Hematopoietic multipotent progenitor cell treated with erythropoietin and hydrocortisone succinate and interleukin-3 and kit ligand, for 6 days (in vitro differentiated cells): Measurements from ENCODE around the gene UHRF1.

Source experiments
- DNase-seq: peaks from one replicate; pipeline ENCODE4 v3.0.0-alpha.2; 2015

The UHRF1 gene

GRCh38 chr19:4902796-4903195 lies 6.5 kb upstream of the UHRF1 start, which contains the start of gene ARRDC5:
ARRDC5 (minus strand) TSS chr19:4902896; CDS start chr19:4902825, 71 bp downstream.
- no peak for DNase-seq

DNA sequence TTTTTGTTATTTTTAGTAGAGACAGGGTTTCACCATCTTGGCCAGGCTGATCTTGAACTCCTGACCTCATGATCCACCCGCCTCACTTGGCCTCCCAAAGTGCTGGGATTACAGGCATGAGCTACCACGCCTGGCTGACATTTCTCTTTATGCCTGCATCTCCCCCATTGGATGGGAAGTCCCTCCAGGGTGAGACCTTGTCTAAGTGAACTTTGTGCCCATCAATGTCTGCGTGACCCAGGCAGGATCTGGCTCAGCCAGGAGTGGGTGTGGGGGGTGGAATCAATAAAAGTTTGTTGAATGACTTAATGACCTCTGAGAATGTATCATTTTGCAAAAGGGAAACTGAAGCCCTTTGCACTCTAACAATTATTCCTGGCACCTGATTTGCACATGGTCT lies 4.8 kb upstream of the UHRF1 start:
- DNase-seq, result no peak

GRCh38 chr19:4906963-4907362 lies 2.3 kb upstream of the UHRF1 start:
- no peak for DNase-seq

DNA sequence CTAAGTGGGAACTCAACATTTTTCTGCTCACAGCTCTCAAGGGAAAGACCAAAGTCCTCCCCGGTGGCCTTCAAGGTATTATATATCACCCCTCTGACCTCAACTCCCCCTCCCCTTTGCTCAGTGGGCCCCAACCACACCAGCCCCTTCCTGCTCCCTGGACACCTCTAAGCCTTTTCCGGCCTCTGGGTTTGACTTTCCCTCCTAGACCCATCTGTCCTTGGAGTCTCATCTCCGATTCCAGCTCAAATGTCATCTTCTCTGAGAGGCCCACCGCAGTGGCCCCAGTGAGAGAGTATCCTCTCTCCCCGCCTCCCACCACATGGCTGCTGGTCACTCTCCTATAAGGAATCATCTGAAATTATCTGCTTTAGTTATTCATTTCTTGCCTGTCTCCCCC lies 941 bp upstream of the UHRF1 start:
- no peak for DNase-seq

DNA sequence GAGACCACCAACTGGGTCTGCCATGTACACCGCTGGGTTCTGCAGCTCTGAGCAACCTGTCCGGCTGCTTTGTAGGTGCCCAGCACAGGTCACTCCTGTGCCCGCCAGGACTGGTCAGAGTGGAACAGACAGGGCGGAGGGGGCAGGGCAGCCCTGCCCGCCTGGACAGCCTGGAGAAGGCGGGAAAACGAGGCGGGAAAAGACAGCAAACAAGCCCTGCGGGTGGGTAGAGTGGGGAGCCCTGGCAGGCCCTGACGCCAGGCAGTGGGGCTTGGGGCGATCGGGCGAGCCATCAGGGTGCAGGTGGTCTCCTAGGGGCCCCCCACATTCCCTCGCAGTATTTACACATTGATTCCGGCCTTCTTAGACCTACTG lies 533 bp upstream of the UHRF1 start:
- no peak for DNase-seq

DNA sequence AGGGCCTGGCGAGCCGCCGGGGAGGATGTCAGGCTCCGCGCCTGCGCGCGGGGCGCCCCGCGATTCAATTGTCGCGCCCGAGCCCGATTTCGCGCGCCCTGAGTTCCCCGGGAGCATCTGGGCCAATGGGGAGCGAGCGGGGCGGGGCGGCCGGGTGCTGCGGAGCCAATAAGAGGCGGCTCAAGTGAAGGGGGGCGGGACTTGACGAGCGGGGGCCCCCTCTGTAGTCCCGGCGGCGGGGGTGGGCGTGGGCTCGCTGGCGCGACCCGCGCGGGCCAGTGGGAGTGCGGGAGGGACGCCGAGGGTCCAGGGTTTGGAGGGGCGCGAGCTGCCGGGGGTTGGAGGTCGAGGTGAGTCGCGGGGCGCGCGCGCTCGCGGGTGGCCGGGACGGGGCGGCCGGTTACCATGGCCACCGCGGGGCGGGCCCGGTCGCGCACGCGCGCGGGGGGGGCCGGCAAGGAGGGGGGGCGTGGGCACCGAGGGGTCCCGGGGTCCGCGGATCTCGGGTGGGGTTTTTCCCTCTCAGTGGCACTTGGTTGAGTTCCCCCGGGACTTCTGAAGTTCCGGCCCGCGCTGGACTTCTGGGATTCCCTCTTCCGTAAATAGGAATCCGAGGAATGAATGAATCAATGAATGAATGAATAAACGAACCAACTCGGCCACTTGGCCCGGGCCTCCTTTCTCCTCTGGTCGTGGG lies 744 bp downstream of the UHRF1 start:
- peak; percentile 98 for DNase-seq

DNA sequence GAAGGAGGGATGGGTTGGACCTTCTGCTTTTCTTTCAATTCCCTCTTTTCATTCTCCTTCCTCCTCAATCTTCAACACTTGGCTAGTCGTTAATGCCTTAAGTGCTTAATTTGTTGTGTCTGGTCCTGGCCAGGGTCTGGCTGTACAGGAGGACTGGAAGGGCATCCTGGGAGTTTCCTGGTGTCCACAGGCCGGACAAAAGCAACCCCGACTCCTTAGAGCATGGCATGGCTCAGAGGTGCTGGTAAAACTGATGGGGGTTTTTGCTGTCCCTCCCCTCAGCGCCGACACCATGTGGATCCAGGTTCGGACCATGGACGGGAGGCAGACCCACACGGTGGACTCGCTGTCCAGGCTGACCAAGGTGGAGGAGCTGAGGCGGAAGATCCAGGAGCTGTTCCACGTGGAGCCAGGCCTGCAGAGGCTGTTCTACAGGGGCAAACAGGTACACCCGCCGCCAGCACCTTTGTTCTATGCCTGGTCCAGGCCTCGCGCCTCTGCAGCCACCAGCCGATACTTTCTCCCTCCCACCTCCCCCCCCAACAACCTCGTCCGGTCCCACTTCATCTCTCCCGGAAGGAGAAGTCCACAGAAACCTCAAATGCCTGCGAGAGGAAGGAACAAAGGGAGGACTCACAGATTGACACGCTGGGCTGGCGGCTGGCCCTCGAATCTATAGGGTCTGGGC lies 1.4 kb downstream of the UHRF1 start:
- DNase-seq, result peak; percentile 65

DNA sequence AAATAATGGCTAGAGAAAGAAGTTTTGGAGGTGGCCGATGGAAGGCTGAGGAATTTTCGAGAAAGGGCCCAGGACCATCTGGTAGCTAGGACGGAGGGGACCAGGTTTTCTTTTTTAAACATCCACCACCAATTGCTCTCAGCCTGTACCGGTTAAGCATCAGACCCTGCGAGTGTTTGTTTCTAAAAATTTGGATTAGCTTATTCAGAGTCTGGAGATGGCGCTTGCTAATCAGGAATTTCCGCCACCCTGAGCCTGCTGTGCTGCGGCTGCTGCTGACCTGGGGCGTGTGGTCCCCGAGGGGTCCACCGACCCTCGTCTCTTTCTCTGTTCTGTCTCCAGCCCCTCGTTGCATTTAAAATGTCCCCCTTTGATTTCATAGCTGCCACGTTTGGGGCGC lies 2.0 kb downstream of the UHRF1 start:
- DNase-seq, result no peak

GRCh38 chr19:4911786-4912672 lies 2.7 kb downstream of the UHRF1 start:
- peak; percentile 86 for DNase-seq

GRCh38 chr19:4913996-4914735 lies 4.9 kb downstream of the UHRF1 start:
- DNase-seq, result no peak

- peak; percentile 89 for DNase-seq
These were observed 5.6 kb downstream of the UHRF1 start for GRCh38 chr19:4914736-4915501.

DNA sequence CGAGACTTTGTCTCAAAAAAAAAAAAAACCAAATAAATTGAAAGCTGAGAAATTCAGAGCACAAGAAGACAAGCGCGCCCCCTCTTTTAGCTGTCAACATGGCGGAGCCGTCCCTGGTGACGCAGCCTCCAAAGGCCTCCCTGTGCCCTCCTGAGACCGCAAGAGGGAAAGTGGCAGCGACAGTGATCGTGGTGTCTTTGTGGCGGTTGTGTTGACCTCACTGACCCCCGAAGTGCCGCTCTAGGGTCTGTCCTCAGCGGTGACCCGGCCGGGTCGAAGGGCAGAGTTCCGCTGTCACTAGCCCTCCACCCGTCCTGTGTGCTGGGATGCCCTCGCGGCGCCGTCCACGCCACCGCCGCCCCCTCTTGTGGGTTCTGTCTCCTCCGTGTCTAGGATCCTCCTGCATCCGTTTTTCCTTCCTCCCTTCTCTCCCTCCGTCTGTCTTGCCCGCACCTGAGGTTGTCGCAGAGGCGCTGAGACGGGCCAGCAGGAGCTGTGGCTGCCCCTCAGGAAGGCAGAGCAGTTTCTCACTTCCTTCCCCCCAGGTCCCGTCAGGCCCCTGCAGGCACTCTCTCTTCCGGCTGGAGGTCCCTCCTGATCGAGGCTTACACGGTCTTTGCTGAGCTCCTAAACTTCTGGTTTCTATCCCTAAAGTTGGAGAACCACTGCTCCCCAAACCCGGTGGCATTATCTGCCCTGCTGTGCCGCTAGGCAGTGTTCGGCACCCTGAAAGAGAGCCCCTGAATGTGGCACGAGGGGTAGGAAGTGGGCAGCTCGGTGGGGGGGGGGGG lies 7.2 kb downstream of the UHRF1 start:
- DNase-seq, result peak; percentile 42

DNA sequence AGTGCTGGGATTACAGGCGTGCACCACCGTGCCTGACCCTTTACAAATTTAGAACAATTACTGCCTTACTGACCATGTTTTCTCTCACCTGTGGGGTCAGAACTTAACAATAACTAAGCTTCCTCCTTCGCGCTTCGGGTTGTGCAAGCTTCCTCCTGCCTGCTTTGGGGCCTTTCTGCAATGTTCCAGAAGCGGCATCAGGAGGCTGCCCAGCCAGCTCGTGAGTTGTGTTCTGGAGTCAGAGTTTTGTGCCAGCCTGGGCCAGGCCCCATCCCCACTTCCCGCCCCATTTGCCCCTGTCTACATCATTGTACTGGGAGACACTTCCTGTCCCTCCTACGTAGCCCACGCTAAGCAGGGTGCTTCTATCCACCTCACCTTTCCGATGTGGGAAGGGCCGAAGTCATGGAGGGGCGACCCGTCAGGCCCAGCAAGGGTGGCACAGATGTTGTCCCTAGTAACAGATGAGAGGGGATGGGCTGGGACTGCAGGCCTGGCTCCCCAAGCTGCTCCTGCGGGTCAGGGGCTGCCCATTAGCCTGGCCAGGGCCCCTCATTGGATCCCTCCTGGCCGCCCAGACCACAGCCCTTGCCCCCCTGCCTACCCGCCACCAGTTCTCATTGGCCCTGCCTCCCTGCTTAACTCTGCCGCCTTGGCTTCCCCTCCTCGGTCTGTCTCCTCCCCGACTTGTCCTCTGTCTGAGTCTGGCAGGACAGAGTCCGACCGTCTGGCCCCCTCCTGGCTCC lies 13.4 kb downstream of the UHRF1 start:
- DNase-seq, result no peak

- DNase-seq, result no peak
These were observed 14.0 kb downstream of the UHRF1 start for GRCh38 chr19:4923276-4923747.

- no peak for DNase-seq
These were observed 19.9 kb downstream of the UHRF1 start for GRCh38 chr19:4929186-4929585.

- DNase-seq, result no peak
These were observed 21.4 kb downstream of the UHRF1 start for GRCh38 chr19:4930664-4931063.

DNA sequence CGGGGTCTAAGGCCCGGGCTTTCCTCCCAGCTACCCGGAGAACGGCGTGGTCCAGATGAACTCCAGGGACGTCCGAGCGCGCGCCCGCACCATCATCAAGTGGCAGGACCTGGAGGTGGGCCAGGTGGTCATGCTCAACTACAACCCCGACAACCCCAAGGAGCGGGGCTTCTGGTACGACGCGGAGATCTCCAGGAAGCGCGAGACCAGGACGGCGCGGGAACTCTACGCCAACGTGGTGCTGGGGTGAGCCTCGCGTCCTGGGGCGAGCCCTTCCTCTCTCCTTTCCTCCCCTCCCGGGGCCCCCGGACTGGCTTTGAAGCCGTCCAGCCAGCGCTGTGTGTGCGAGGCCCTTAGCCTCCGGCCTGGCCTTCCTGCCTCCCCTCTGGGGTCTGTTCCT lies 23.4 kb downstream of the UHRF1 start:
- DNase-seq, result no peak

GRCh38 chr19:4933528-4933927 lies 24.2 kb downstream of the UHRF1 start:
- DNase-seq, result peak; percentile 50

- DNase-seq, result no peak
These were observed 26.1 kb downstream of the UHRF1 start for GRCh38 chr19:4935444-4935843.

- DNase-seq, result no peak
These were observed 27.8 kb downstream of the UHRF1 start for GRCh38 chr19:4937060-4937459.
